ENCODE data around the gene ENO3. TPM values are rescaled to one million over a fixed set of nuclear protein-coding genes. Genes with fewer than 3 reads are reported as not detected.
A peak's percentile ranks its signal among the peaks of the same experiment; 100 is the strongest.

The ENO3 gene
- total and polyA plus RNA-seq, 10 of the 15 experiments (the other 5 are each of a cell fraction or from before 2014, with no cell fraction given), result 6.8 to 28.4 (median 17.0) TPM

DNA sequence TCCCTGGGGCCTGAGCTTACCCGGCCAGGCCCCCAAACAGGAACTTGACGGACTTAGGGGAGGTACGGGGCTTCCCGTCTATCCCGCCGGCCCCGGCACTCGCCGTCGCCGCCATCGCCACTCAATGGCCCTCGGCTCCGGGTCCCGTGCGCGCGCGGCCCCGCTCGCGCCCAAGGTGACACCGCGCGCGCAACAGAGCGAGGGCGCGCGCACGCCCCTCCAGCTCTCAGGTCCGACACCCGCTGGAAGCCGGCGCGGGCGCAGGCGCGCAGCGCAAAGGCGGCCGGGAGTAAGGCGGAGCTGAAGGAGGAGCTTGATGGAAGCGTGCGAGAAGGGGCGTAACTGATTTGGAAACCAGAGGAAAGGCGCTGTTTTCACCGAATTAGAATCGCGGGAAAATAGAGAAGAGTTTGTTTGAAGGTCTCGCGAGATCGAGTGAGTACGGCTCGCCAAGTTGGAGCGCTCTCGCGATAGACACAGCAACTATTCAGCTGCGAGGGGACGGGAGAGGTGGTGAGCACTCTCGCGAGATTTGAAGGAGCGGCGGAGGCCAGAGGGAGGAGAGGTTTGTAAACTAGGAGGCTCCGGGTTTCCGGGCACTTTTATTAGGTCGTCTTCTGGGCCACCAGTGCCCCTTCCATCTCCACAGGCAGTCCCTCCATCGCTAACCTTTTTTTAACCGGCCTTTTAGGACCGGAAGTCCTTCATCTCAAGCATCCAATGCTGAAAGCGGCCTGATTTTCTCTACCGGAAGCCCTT lies 10.9 kb upstream of the ENO3 start, which contains the start of the genes RNF167 and SLC25A11:
RNF167 (plus strand) TSS at position 473 of the 759 bp plus-strand sequence. CDS start 642 bp downstream, outside the sequence.
SLC25A11 (minus strand) TSS at position 251 of the 759 bp plus-strand sequence; CDS start at position 115, 136 bp downstream.
- Histone ChIP-seq H2AFZ (ENCODE audit: control insufficient read depth, low read depth, low read length) (peak within 1 kb of the TSS; percentile 77), H3K27me3 (replicated peaks in 1 of 2; ENCODE audit: control insufficient read depth in 2 of 2, insufficient read depth in 2 of 2, low read length in 1 of 2) (no peaks in the 10 kb centered on the region), H3K27ac (ENCODE audit: control insufficient read depth, insufficient read depth) (peak within 1 kb of the TSS; percentile 97), H3K4me2 (ENCODE audit: control insufficient read depth, insufficient read depth) (peak within 1 kb of the TSS; percentile 98), H3K9ac (ENCODE audit: control insufficient read depth, insufficient read depth, low read length) (peak within 1 kb of the TSS; percentile 98), H3K9me3 (replicated peaks; ENCODE audit: control insufficient read depth, insufficient read depth, low read length) (no peaks in the 10 kb centered on the region), H4K20me1 (ENCODE audit: control insufficient read depth, insufficient read depth) (no peaks in the 10 kb centered on the region; the same call in 1 of the 2 replicates), H3K4me3 (peak within 1 kb of the TSS; percentile 92), H3K36me3 (ENCODE audit: control insufficient read depth in 2 of 2, insufficient read depth in 2 of 2, low read length in 1 of 2) (peaks cover 12 to 25% of the 10 kb centered on the region in 2 experiments), H3K79me2 (ENCODE audit: control insufficient read depth, insufficient read depth, low read length) (peaks cover 67% of the 10 kb centered on the region), H3K4me1 (ENCODE audit: control insufficient read depth, insufficient read depth, low read length) (peaks cover 41% of the 10 kb centered on the region)
- DNase-seq (ENCODE audit: low read depth, low spot score) (peak; percentile 100), ATAC-seq (peak; percentile 83), FAIRE-seq (peak; percentile 98)
- SMC1A ChIA-PET (ENCODE audit: uncharacterized antibody, unreplicated experiment), result interaction anchor here (0.7 to 4.5 kb wide), 14 partner anchors 12 to 316 kb away, joined by 3 to 38 read pairs (median 4); partner anchors contain the start of genes CAMTA2, CHRNE, ENO3 and SPAG7
- POLR2A ChIA-PET, result interaction anchor here (0.6 to 17.5 kb wide), 18 partner anchors 9 to 1503 kb away, joined by 3 to 272 read pairs (median 4); partner anchors contain the start of genes CAMTA2, DERL2, ENO3 and INCA1
- RAD21 ChIA-PET (ENCODE audit: unreplicated experiment), result interaction anchor here (0.8 to 2.8 kb wide), 11 partner anchors 8 to 384 kb away, joined by 3 to 31 read pairs (median 6); partner anchors contain the start of genes ARRB2, CHRNE, ENO3 and INCA1
- in situ Hi-C loops (cut with MboI) (no loop called here), intact Hi-C loops (cut with micrococcal nuclease; ENCODE audit: unreplicated experiment) (loop anchor here (5.0 kb wide), 1 partner anchor 297 kb away; no protein-coding TSS in a partner anchor)
- no TSS peak for BruUV-seq (replicated peaks)
- whole genome bisulfite sequencing (ENCODE audit: insufficient coverage, insufficient replicate concordance, low lambda C conversion rate, missing lambda C conversion rate), result under 1% methylated on average over 66 of the region's 72 CpGs
- CTCF ChIA-PET, result interaction anchor here (1.1 to 3.5 kb wide), 10 partner anchors 11 to 207 kb away, joined by 3 to 28 read pairs (median 4); partner anchors contain the start of genes C17orf107, CHRNE, ENO3 and SPAG7
- TF ChIP-seq, protein P1, sequence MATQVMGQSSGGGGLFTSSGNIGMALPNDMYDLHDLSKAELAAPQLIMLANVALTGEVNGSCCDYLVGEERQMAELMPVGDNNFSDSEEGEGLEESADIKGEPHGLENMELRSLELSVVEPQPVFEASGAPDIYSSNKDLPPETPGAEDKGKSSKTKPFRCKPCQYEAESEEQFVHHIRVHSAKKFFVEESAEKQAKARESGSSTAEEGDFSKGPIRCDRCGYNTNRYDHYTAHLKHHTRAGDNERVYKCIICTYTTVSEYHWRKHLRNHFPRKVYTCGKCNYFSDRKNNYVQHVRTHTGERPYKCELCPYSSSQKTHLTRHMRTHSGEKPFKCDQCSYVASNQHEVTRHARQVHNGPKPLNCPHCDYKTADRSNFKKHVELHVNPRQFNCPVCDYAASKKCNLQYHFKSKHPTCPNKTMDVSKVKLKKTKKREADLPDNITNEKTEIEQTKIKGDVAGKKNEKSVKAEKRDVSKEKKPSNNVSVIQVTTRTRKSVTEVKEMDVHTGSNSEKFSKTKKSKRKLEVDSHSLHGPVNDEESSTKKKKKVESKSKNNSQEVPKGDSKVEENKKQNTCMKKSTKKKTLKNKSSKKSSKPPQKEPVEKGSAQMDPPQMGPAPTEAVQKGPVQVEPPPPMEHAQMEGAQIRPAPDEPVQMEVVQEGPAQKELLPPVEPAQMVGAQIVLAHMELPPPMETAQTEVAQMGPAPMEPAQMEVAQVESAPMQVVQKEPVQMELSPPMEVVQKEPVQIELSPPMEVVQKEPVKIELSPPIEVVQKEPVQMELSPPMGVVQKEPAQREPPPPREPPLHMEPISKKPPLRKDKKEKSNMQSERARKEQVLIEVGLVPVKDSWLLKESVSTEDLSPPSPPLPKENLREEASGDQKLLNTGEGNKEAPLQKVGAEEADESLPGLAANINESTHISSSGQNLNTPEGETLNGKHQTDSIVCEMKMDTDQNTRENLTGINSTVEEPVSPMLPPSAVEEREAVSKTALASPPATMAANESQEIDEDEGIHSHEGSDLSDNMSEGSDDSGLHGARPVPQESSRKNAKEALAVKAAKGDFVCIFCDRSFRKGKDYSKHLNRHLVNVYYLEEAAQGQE (IDR thresholded peaks at IDR 0.05; ENCODE audit: low read depth, low read length), result no peak
- TF ChIP-seq HCFC1 (IDR thresholded peaks at IDR 0.05; ENCODE audit: low read length), result no peak
- no peak for TF ChIP-seq CHD1 (IDR thresholded peaks at IDR 0.05; ENCODE audit: low read depth, low read length)
- no peak for TF ChIP-seq SUZ12 (IDR thresholded peaks at IDR 0.05; ENCODE audit: unreplicated experiment)
- no peak for TF ChIP-seq YBX1 (IDR thresholded peaks at IDR 0.05)
- peak; percentile 57; the same call in 1 of the 2 replicates for TF ChIP-seq GATAD2B (conservative IDR thresholded peaks at IDR 0.05; ENCODE audit: low read depth)
- no peak; the same call in 1 of the 2 replicates for TF ChIP-seq EED (IDR thresholded peaks at IDR 0.05; ENCODE audit: low read depth)
- no peak for TF ChIP-seq MEF2A (IDR thresholded peaks at IDR 0.05; ENCODE audit: insufficient read depth, low read depth, low read length)
- TF ChIP-seq RFX5 (IDR thresholded peaks at IDR 0.05; ENCODE audit: low read depth, low read length), result no peak
- TF ChIP-seq, protein P2, sequence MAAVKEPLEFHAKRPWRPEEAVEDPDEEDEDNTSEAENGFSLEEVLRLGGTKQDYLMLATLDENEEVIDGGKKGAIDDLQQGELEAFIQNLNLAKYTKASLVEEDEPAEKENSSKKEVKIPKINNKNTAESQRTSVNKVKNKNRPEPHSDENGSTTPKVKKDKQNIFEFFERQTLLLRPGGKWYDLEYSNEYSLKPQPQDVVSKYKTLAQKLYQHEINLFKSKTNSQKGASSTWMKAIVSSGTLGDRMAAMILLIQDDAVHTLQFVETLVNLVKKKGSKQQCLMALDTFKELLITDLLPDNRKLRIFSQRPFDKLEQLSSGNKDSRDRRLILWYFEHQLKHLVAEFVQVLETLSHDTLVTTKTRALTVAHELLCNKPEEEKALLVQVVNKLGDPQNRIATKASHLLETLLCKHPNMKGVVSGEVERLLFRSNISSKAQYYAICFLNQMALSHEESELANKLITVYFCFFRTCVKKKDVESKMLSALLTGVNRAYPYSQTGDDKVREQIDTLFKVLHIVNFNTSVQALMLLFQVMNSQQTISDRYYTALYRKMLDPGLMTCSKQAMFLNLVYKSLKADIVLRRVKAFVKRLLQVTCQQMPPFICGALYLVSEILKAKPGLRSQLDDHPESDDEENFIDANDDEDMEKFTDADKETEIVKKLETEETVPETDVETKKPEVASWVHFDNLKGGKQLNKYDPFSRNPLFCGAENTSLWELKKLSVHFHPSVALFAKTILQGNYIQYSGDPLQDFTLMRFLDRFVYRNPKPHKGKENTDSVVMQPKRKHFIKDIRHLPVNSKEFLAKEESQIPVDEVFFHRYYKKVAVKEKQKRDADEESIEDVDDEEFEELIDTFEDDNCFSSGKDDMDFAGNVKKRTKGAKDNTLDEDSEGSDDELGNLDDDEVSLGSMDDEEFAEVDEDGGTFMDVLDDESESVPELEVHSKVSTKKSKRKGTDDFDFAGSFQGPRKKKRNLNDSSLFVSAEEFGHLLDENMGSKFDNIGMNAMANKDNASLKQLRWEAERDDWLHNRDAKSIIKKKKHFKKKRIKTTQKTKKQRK (IDR thresholded peaks at IDR 0.05; ENCODE audit: low read depth, low read length), result no peak
- TF ChIP-seq TCF12 (IDR thresholded peaks at IDR 0.05; ENCODE audit: low read depth, low read length), result peak; percentile 17; the same call in 1 of the 2 replicates
- no peak for TF ChIP-seq EZH2 (IDR thresholded peaks at IDR 0.05; ENCODE audit: borderline replicate concordance, control insufficient read depth, low read depth, low read length)
- no peak for TF ChIP-seq SP1 (IDR thresholded peaks at IDR 0.05; ENCODE audit: low read depth, low read length)
- no peak for TF ChIP-seq SPI1 (IDR thresholded peaks at IDR 0.05; ENCODE audit: borderline replicate concordance, insufficient read depth, low read depth, low read length)
- TF ChIP-seq EGR1 (IDR thresholded peaks at IDR 0.05; ENCODE audit: borderline replicate concordance in 1 of 2, low read depth in 2 of 2, low read length in 2 of 2), result peak in 1 of 2 experiments; percentile 58; a peak in 1 of 3 replicates
- TF ChIP-seq NR2C2 (IDR thresholded peaks at IDR 0.05; ENCODE audit: borderline replicate concordance, control insufficient read depth, insufficient read length, low read depth), result no peak
